Activated CD4-positive, alpha-beta memory T cell treated with anti-CD3 and anti-CD28 coated beads, Interleukin-2, amount 10 ng/mL, durations not matched to agents 7 days and 5 days (primary cell): Measurements from ENCODE around the gene KRTAP5-7. TPM values are rescaled to one million over a fixed set of nuclear protein-coding genes. Genes with fewer than 3 reads are reported as not detected.

Experiments used
- total RNA-seq, 2 experiments: library from RNA; stranded (reverse); gene quantifications; one replicate each; pipeline ENCODE4 v1.2.3, GENCODE V29; 2021

The KRTAP5-7 gene
- total RNA-seq, 2 experiments from 2014 or later = not detected

Other genes with a start within 250 kb of the KRTAP5-7 start
- gene DHCR7, start 78.9 kb upstream of the KRTAP5-7 start, total RNA-seq = 10 to 100 TPM; 74.4 to 79.6 TPM
- 100 to 1,000 TPM; 141 to 142 TPM for gene NADSYN1, start 74.1 kb upstream of the KRTAP5-7 start, total RNA-seq
- gene KRTAP5-8, start 10.8 kb downstream of the KRTAP5-7 start, total RNA-seq = not detected
- not detected for gene KRTAP5-9, start 21.2 kb downstream of the KRTAP5-7 start, total RNA-seq
- gene KRTAP5-10, start 38.3 kb downstream of the KRTAP5-7 start, total RNA-seq = under 1 TPM in 1 of 2 experiments, not detected in 1; 0.20 TPM
- not detected for gene KRTAP5-11, start 55.6 kb downstream of the KRTAP5-7 start, total RNA-seq